ENCODE measurements around the gene MZT2A.
"Not testable (repeated sequence)": the region's sequence is repeated elsewhere in the genome, so short reads cannot be mapped to it uniquely, and the experiment has no call there.

Gene MZT2A

GRCh38 chr2:131517106-131517831 is 25.1 kb upstream of the MZT2A start:
- no peak for DNase-seq (ENCODE audit: extremely low spot score)
- POLR2A ChIA-PET: no interaction called here
- CTCF ChIA-PET: interaction anchor here (1.0 kb wide), 1 partner anchor 104 kb away, joined by 3 read pairs; no protein-coding TSS in a partner anchor
- TF ChIP-seq CTCF (IDR thresholded peaks at IDR 0.05; ENCODE audit: control extremely low read depth, extremely low read depth, low read depth, missing control alignments): no peak

GRCh38 chr2:131516621-131517020 is 24.4 kb upstream of the MZT2A start:
- TF ChIP-seq CTCF (IDR thresholded peaks at IDR 0.05; ENCODE audit: control extremely low read depth, extremely low read depth, low read depth, missing control alignments): peak; percentile 44
- DNase-seq (ENCODE audit: extremely low spot score); POLR2A ChIA-PET; CTCF ChIA-PET: not testable (repeated sequence)

GRCh38 chr2:131516011-131516410 is 23.8 kb upstream of the MZT2A start:
- ChIA-PET CTCF (no interaction called here), POLR2A (no interaction called here)
- TF ChIP-seq CTCF (IDR thresholded peaks at IDR 0.05; ENCODE audit: control extremely low read depth, extremely low read depth, low read depth, missing control alignments): no peak
- DNase-seq (ENCODE audit: extremely low spot score): no peak

GRCh38 chr2:131515235-131515634 is 23.0 kb upstream of the MZT2A start:
- CTCF ChIA-PET; DNase-seq (ENCODE audit: extremely low spot score); POLR2A ChIA-PET: not testable (repeated sequence)

- POLR2A ChIA-PET, CTCF ChIA-PET: not testable (repeated sequence)
These were observed 22.4 kb upstream of the MZT2A start for GRCh38 chr2:131514408-131515166.

GRCh38 chr2:131511969-131512870 is 20.0 kb upstream of the MZT2A start:
- POLR2A ChIA-PET; CTCF ChIA-PET; DNase-seq (ENCODE audit: extremely low spot score): not testable (repeated sequence)

More at GRCh38 chr2:131514408-131515166, 22.4 kb upstream of the MZT2A start:
- DNase-seq (ENCODE audit: extremely low spot score): not testable (repeated sequence)

- CTCF ChIA-PET; POLR2A ChIA-PET; DNase-seq (ENCODE audit: extremely low spot score): not testable (repeated sequence)
These were observed 19.2 kb upstream of the MZT2A start for GRCh38 chr2:131511291-131511968.

- no peak for TF ChIP-seq CTCF (IDR thresholded peaks at IDR 0.05; ENCODE audit: control extremely low read depth, extremely low read depth, low read depth, missing control alignments)
- POLR2A ChIA-PET: no interaction called here
- CTCF ChIA-PET: no interaction called here
- DNase-seq (ENCODE audit: extremely low spot score): no peak
These were observed 17.4 kb upstream of the MZT2A start for GRCh38 chr2:131509615-131510014.

- ChIA-PET CTCF (interaction anchor here (1.4 to 1.6 kb wide), 2 partner anchors 11 kb away, joined by 4 to 12 read pairs; no protein-coding TSS in a partner anchor), POLR2A (interaction anchor here (0.7 kb wide), 1 partner anchor 19 kb away, joined by 6 read pairs; no protein-coding TSS in a partner anchor)
- not testable (repeated sequence) for DNase-seq (ENCODE audit: extremely low spot score)
These were observed 12.0 kb upstream of the MZT2A start for GRCh38 chr2:131504082-131504750.

- DNase-seq (ENCODE audit: extremely low spot score): not testable (repeated sequence)
- ChIA-PET CTCF (interaction anchor here (1.0 to 1.6 kb wide), 3 partner anchors 10 to 90 kb away, joined by 3 to 12 read pairs (median 3); no protein-coding TSS in a partner anchor), POLR2A (interaction anchor here (0.7 kb wide), 1 partner anchor 20 kb away, joined by 6 read pairs; no protein-coding TSS in a partner anchor)
These were observed 11.4 kb upstream of the MZT2A start for GRCh38 chr2:131503587-131503986.

GRCh38 chr2:131498321-131498973 is 6.2 kb upstream of the MZT2A start:
- CTCF ChIA-PET: interaction anchor here (1.0 to 1.1 kb wide), 2 partner anchors 27 to 85 kb away, joined by 3 to 4 read pairs; no protein-coding TSS in a partner anchor
- not testable (repeated sequence) for DNase-seq (ENCODE audit: extremely low spot score)

More at GRCh38 chr2:131498321-131498973, 6.2 kb upstream of the MZT2A start:
- POLR2A ChIA-PET: not testable (repeated sequence)
